A673 (cell line): ENCODE results near the gene MACROD1. TPM values are rescaled to one million over a fixed set of nuclear protein-coding genes. Genes with fewer than 3 reads are reported as not detected.
A peak's percentile ranks its signal among the peaks of the same experiment; 100 is the strongest.

Experiments
- BruUV-seq: library from RNA; stranded (reverse); fragments of 400-500 nt; replicated peaks from 2 replicates; lab custom pipeline; 2021; lab: Mats Ljungman, UMichigan
- CTCF ChIA-PET: fragments of 300-600 bp; sonication (Branson Sonifier 250); formaldehyde crosslinking; loops from one replicate; lab custom pipeline; 2022; ENCODE audit warnings: antibody characterized with exemption; lab: Charles Lee
- POLR2A ChIA-PET: fragments of 300-600 bp; sonication (Branson Sonifier 250); formaldehyde crosslinking; loops from one replicate; lab custom pipeline; 2022; ENCODE audit warnings: antibody characterized with exemption; ENCODE audit not compliant: low non-redundant PET; lab: Charles Lee
- DNase-seq: peaks from one replicate; pipeline ENCODE4 v3.0.0-alpha.2; 2015; ENCODE audit warnings: low spot score
- H3K27ac ChIP-seq: fragments of 200-600 bp; sonication (generic); 2 replicates; pipeline ENCODE4 v1.5.1; 2016; ENCODE audit warnings: mixed run types, low read depth, mild to moderate bottlenecking, mixed read lengths, antibody characterized with exemption, low read length; ENCODE audit not compliant: poor library complexity, severe bottlenecking
- H3K27me3 ChIP-seq: fragments of 200-600 bp; sonication (generic); replicated peaks from 2 replicates; pipeline ENCODE4 v1.6.1; 2017; ENCODE audit warnings: mixed run types, low read depth, mild to moderate bottlenecking, mixed read lengths, antibody characterized with exemption, low read length; ENCODE audit not compliant: insufficient read depth, poor library complexity
- H3K36me3 ChIP-seq: fragments of 200-600 bp; sonication (generic); 2 replicates; pipeline ENCODE4 v1.6.1; 2016; ENCODE audit warnings: mixed run types, mild to moderate bottlenecking, mixed read lengths, antibody characterized with exemption, low read length; ENCODE audit not compliant: insufficient read depth, poor library complexity, severe bottlenecking
- H3K4me1 ChIP-seq: fragments of 200-600 bp; sonication (generic); 2 replicates; pipeline ENCODE4 v1.6.1; 2017; ENCODE audit warnings: mixed run types, mild to moderate bottlenecking, mixed read lengths, antibody characterized with exemption, low read length; ENCODE audit not compliant: insufficient read depth, poor library complexity, severe bottlenecking
- H3K4me3 ChIP-seq: fragments of 200-600 bp; sonication (generic); 2 replicates; pipeline ENCODE4 v1.5.1; 2016; ENCODE audit warnings: low read depth, mixed run types, mild to moderate bottlenecking, mixed read lengths, low read length; ENCODE audit not compliant: poor library complexity, severe bottlenecking
- H3K9me3 ChIP-seq: fragments of 200-600 bp; sonication (generic); 2 replicates; pipeline ENCODE4 v1.6.1; 2016; ENCODE audit warnings: mixed run types, low read depth, mild to moderate bottlenecking, mixed read lengths, antibody characterized with exemption, low read length; ENCODE audit not compliant: poor library complexity, severe bottlenecking
- CTCF ChIP-seq: fragments of 300-800, 200-600 bp; sonication (generic); conservative IDR thresholded peaks from 2 replicates; pipeline ENCODE4 v1.5.1; 2017; ENCODE audit warnings: low read depth, mild to moderate bottlenecking, antibody characterized with exemption, low read length, moderate library complexity, mixed read lengths
- EZH2 ChIP-seq: fragments of 200-600 bp; sonication (generic); IDR thresholded peaks from 2 replicates; pipeline ENCODE4 v1.6.1; 2017; ENCODE audit warnings: borderline replicate concordance, low read depth, mild to moderate bottlenecking, mixed read lengths, antibody characterized with exemption, low read length; ENCODE audit not compliant: poor library complexity, severe bottlenecking
- intact Hi-C: fragments of 100-400 bp; cut with micrococcal nuclease; formaldehyde crosslinking; loops from one replicate; pipeline ENCODE4 v1.10.0; 2022; ENCODE audit not compliant: unreplicated experiment
- total RNA-seq: library from RNA; stranded (reverse); gene quantifications from 2 replicates; pipeline ENCODE4 v1.2.3, GENCODE V29; 2021

Gene MACROD1
- total RNA-seq, 1 experiment from 2014 or later: 28.7 TPM

DNA sequence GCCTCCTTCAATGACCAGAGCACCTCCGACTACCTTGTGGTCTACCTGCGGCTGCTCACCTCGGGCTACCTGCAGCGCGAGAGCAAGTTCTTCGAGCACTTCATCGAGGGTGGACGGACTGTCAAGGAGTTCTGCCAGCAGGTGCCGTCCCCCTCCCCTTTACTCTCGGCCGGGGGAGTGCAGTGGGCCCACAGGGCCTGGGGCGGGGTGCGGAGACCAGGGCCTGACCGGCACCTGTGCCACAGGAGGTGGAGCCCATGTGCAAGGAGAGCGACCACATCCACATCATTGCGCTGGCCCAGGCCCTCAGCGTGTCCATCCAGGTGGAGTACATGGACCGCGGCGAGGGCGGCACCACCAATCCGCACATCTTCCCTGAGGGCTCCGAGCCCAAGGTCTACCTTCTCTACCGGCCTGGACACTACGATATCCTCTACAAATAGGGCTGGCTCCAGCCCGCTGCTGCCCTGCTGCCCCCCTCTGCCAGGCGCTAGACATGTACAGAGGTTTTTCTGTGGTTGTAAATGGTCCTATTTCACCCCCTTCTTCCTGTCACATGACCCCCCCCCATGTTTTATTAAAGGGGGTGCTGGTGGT, 168.7 kb downstream of the MACROD1 start:
- CTCF ChIA-PET: no interaction called here
- H3K36me3 ChIP-seq: peaks cover 31% of the 10 kb centered on the region
- POLR2A ChIA-PET: no interaction called here

DNA sequence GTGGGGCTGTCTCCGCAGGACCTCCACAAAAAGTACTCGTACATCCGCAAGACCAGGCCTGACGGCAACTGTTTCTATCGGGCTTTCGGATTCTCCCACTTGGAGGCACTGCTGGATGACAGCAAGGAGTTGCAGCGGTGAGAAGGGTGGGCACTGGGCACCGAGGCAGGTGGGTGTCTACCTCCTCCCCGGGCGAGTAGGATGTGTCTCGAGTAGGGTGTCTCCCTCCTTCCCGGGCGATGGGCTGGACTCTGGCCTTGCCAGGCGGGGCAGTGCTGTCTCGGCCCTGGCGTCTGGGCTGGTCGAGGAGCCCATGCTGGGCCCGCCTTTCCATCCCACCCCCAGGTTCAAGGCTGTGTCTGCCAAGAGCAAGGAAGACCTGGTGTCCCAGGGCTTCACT, 169.4 kb downstream of the MACROD1 start:
- H3K4me3 ChIP-seq: no peak overlapping the region
- intact Hi-C loops: no loop called here
- H3K27ac ChIP-seq: no peak overlapping the region
- TF ChIP-seq EZH2 (no peak), CTCF (no peak)
- peaks cover 31% of the 10 kb centered on the region for H3K4me1 ChIP-seq
- no peaks in the 10 kb centered on the region for H3K9me3 ChIP-seq
- CTCF ChIA-PET: no interaction called here
- BruUV-seq: no TSS peak
- DNase-seq: no peak
- H3K27me3 ChIP-seq: no peaks in the 10 kb centered on the region
- peaks cover 34% of the 10 kb centered on the region for H3K36me3 ChIP-seq
- POLR2A ChIA-PET: no interaction called here

More for the DNA sequence above, 168.7 kb downstream of the MACROD1 start:
- peaks cover 38% of the 10 kb centered on the region for H3K4me1 ChIP-seq
- no peaks in the 10 kb centered on the region for H3K27me3 ChIP-seq
- H3K27ac ChIP-seq: no peak overlapping the region
- BruUV-seq: TSS peak; percentile 73
- DNase-seq: no peak
- intact Hi-C loops: no loop called here
- no peak for TF ChIP-seq CTCF
- TF ChIP-seq EZH2: no peak
- no peaks in the 10 kb centered on the region for H3K9me3 ChIP-seq
- H3K4me3 ChIP-seq: no peak overlapping the region

GRCh38 chr11:63993993-63994392, 171.9 kb downstream of the MACROD1 start:
- ChIA-PET POLR2A (interaction anchor here (0.7 kb wide), 2 partner anchors 19 to 211 kb away, joined by 3 read pairs; partner anchors contain the start of gene COX8A), CTCF (no interaction called here)
- Histone ChIP-seq H3K4me1 (peaks cover 6% of the 10 kb centered on the region), H3K4me3 (no peak overlapping the region), H3K36me3 (peaks cover 51% of the 10 kb centered on the region), H3K27ac (no peak overlapping the region), H3K27me3 (no peaks in the 10 kb centered on the region), H3K9me3 (no peaks in the 10 kb centered on the region)
- DNase-seq: no peak
- intact Hi-C loops: no loop called here
- TF ChIP-seq CTCF: no peak
- TF ChIP-seq EZH2: no peak
- BruUV-seq: no TSS peak
